Stimulated activated CD8-positive, alpha-beta memory T cell treated with anti-CD3 and anti-CD28 coated beads, Interleukin-7, amount 100 ng/mL, for 48 hours (primary cell): ENCODE measurements around the gene TNS3.
"Not testable (repeated sequence)": the region's sequence is repeated elsewhere in the genome, so short reads cannot be mapped to it uniquely, and the experiment has no call there.

Experiments used
- DNase-seq, 2 donors: peaks; one replicate each; pipeline ENCODE4 v3.0.0-alpha.2; 2020; ENCODE audit warnings: low read depth in 1 of 2; ENCODE audit errors: extremely low read depth in 1 of 2

TNS3 gene

DNA sequence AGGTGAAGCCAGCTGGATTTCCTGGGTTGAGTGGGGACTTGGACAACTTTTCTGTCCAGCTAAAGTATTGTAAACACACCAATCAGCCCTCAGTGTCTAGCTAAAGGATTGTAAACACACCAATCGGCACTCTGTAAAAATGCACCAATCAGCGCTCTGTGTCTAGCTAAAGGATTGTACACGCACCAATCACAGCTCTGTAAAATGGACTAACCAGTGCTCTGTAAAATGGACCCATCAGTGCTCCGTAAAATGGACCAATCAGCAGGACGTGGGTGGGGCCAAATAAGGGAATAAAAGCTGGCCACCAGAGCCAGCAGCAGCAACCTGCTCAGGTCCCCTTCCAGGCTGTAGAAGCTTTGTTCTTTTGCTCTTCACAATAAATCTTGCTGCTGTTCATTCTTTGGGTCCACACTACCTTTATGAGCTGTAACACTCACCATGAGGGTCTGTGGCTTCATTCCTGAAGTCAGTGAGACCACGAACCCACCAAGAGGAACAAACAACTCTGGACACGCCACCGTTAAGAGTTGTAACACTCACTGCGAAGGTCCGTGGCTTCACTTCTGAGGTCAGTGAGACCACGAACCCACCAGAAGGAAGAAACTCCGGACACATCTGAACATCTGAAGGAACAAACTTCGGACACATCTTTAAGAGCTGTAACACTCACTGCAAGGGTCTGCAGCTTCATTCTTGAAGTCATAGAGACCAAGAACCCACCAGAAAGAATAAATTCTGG, 21.8 kb upstream of the TNS3 start:
- DNase-seq, result not testable (repeated sequence)

DNA sequence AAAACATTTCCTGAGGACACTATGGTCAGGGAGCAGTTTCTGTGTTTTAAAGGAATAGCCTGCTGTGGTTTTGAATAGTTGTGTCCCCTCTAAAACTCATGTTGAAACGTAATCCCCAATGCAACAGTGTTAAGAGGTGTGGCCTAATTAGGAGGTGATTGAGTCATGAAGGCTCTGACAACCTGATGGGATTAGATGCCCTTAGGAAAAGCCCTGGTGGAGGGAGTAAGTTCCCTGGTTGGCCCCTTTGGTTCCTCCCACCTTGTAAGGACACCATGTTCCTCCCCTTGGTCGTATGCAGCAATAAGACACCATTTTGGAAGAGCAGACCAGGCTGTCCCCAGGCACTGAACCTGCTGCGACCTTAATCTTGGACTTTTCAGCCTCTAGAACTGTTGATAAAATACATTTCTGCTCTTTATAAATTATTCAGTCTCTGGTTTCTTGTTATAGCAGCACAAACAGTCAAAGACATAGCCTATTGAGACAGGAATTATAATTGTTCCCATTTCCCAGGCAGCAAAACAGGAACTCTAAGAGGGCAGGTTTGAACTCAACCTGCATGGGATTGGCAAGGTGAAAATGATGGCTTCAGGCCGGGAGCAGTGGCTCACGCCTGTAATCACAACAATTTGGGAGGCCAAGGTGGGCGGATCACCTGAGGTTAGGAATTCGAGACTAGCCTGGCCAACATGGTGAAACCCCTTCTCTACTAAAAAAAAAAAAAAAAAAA, 20.5 kb upstream of the TNS3 start:
- DNase-seq, result no peak

GRCh38 chr7:47601881-47602249, 20.0 kb upstream of the TNS3 start:
- DNase-seq, result no peak

DNA sequence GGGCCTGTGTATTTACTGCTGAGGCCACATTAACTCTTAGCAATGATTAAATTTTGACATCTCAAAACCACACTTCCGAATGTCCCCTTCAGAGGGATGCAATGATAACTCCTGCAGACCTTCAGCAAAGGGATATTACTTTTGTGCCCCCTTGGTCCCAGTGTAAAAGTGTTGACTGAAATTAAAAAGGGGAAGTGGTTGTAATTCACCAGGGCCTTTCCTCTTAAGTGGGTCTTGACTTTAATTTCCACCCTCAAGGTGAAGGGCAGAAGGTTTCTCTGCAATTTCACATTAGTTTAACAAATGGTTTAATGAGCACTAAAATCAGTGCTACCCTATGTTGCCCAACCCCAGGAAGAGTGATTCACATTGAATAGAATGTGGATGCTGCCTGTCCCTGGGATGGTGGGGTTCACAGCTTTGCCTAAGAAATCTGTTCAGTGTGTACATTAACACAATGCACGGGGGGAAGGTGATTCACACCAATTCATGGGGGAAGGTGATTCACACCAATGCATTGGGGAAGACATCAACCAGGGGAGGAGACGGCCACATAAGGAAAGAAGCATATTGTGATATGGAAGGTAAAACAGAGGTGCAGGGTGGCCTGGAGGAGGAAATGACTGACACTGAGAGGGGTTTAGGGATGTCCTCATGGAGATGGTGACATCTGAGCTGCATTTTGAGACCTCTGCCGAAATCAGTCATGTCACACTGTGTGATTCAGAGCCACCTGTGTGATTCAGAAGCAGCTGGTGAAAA, 19.4 kb upstream of the TNS3 start:
- DNase-seq, result no peak

- no peak for DNase-seq
Measured at GRCh38 chr7:47600199-47601118, 18.5 kb upstream of the TNS3 start.

GRCh38 chr7:47597379-47597778, 15.5 kb upstream of the TNS3 start:
- no peak for DNase-seq

DNA sequence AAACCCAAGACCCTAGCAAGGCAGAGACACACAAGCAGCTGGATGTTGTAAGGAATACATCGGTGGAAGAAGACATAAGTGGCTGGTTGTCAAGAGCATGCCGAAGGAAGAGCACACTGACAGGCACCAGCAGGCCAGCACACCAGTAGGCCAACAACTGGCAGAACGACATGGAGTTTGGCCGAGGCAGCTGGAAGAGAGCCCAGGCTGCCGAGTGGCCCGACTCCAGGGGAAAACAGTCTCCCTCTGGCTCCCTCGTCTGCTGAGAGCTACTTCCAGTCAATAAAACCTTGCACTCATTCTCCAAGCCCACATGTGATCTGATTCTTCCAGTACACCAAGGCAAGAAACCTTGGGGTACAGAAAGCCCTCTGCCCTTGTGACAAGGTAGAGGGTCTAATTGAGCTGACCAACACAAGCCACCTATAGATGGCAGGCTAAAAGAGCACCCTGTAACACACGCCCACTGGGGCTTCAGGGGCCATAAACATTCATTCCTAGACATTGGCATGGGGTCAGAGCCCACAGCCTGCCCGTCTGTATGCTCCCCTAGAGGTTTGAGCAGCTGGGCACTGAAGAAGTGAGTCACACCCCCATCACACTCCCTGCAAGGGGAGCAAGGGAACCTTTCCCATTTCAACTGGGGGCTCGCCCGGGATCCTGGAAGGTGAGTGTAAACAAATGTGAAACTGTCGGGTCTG, 14.7 kb upstream of the TNS3 start:
- DNase-seq, result no peak

- DNase-seq, result no peak
Measured at GRCh38 chr7:47594406-47594805, 12.5 kb upstream of the TNS3 start.

- no peak for DNase-seq
Measured at GRCh38 chr7:47591655-47592572, 10.0 kb upstream of the TNS3 start.

DNA sequence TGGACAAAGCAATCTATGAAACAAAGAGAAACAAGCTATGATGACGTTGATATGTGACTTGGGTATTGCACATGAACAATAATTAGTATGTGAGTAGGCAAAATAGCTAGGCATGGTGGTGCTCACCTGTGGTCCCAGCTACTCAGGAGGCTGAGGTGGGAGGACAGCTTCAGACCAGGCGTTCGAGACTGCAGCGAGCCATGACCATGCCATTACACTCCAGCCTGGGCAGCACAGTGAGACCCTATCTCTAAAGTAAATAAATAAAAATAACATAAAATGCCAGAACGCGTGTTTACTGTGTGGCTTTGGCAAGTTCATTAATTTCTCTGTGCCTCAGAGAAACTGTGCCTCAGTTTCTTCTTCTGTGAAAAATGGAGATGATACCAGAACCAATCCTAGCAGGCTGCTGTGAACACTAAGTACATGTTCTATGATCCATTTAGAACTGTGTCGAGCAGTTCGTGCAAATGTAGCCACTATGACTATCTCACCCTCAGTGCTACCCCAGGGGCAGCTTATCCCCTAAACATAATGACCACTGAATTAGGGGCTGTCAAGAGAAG, 9.3 kb upstream of the TNS3 start:
- no peak for DNase-seq

DNA sequence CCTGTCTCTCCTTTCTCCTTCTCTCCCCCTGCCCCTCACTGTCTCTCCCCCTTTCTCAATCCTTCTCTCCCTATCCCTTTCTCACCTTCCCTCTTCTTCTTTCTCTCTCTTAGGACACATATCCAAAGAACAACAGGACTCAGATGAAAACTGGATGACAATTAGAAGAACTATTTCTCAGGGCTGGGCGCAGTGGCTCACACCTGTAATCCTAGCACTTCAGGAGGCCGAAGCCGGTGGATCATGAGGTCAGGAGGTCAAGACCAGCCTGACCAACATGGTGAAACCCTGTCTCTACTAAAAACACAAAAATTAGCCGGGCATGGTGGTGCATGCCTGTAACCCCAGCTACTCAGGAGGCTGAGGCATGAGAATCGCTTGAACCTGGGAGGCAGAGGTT, 8.3 kb upstream of the TNS3 start:
- not testable (repeated sequence) for DNase-seq

DNA sequence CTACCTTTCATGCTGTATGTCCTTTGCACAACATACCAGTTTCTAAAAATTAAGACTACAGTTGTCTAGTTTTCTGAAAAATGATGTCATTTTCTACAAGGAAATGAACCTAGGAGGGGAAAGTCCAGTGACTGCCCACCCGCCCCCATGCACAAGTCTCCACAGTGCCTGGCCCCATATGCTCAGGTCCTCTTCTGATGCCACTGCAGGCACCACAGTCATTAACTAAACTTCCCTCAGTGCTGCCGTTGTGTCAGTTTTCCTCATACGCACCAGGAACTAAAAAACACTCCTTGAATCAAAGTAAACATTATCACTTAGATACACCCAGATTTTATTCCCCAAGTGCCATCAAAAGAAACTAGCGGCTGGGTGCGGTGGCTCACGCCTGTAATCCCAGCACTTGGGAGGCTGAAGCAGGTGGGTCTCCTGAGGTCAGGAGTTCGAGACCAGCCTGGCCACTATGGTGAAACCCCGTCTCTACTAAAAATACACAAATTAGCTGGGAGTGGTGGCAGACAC, 6.9 kb upstream of the TNS3 start:
- no peak for DNase-seq

- no peak for DNase-seq
Measured at GRCh38 chr7:47587976-47588375, 6.1 kb upstream of the TNS3 start.

DNA sequence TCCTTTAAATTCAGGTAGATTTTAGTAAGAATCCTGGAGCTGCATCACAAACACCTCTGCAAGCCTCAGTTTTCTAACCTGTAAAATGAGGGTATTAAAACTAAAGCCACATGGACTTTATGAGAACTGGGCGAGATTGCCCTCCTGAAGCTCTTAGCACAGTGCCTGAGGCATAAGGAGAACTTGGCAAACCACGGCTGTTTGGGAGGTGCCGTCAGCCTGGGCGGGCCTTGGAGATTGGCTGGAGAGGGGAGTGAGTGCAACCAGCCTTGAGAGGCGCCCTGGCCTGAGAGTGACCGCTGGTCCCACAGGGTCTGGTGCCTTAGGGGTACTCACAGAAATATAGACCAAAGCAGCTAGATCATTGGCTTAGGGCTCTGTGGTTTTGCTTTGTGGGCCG, 5.4 kb upstream of the TNS3 start:
- DNase-seq, result no peak

DNA sequence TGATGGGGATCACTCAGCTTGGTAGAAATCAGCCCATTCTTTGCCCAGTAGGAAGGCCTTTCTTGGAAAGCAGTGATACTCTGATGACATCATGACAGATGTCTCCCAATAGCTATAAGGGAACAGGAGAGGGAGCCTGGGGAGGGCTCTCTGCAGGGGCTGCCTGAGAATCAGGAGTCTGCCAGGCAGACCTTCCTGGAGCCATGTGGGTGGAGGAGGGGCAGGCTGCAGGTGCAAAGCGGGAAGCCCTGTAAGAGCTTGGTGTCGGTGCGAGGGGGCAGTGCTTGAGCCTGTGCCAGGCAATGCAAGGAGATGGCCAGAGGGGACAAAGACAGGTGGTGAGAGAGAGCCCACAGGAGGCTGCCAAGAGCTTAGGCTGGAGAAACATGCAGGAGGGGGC, 5.0 kb upstream of the TNS3 start:
- no peak for DNase-seq

DNA sequence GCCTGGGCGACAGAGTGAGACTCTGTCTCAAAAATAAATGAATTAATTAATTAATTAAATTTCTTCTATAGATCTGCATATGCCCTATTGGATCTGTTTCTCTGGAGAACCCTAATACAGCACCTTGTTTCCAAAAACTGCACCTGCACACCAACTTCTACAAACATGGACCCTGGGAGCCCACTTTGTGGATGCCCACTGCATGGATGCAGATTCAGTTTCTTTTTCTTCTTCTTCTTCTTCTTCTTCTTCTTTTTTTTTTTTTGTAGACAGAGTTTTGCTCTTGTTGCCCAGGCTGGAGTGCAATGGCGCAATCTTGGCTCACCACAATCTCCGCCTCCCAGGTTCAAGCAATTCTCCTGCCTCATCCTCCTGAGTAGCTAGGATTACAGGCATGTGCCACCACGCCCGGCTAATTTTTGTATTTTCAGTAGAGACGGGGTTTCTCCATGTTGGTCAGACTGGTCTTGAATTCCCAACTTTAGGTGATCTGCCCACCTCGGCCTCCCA, 4.3 kb upstream of the TNS3 start:
- not testable (repeated sequence) for DNase-seq

DNA sequence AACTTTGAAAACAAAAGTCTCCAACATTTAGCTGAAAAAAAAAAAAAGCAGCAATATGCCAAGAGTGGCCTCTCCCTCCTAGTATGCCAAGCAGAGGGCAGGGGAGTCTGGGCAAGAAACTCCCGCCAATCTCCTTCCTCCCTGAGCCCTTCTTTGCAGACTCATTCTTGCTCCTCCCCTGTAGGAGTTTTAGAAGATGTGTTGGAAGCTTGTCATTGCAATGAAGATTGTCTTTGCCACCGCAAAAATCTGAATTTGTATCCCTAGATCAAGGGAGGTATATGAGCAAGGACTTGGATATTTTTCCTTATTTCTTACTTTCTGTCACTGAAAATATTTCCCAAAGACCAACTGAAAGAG, 2.6 kb upstream of the TNS3 start:
- no peak for DNase-seq

GRCh38 chr7:47583739-47584535, 2.0 kb upstream of the TNS3 start:
- DNase-seq, result no peak
